Lower leg skin (tissue), 3 donors: ENCODE measurements around the gene TMEM17.

Experiments used
- CTCF ChIP-seq, 3 donors: fragments of 450-650 bp; IDR thresholded peaks; one replicate each; pipeline ENCODE4 v1.5.1; 2016; ENCODE audit warnings: antibody characterized with exemption in 3 of 3, mild to moderate bottlenecking in 3 of 3, moderate library complexity in 2 of 3
- POLR2A ChIP-seq, 2 donors: fragments of 450-650 bp; IDR thresholded peaks; one replicate each; pipeline ENCODE4 v1.6.1; 2016 to 2017; ENCODE audit warnings: antibody characterized with exemption in 2 of 2, mild to moderate bottlenecking in 1 of 2, moderate library complexity in 1 of 2

- no peak for TF ChIP-seq CTCF (IDR thresholded peaks at IDR 0.05)
- no peak for TF ChIP-seq POLR2A (IDR thresholded peaks at IDR 0.05)
These were observed 36.4 kb downstream of the TMEM17 start for GRCh38 chr2:62469548-62469947.
